ENCODE results near the gene PYGB. TPM values are rescaled to one million over a fixed set of nuclear protein-coding genes. Genes with fewer than 3 reads are reported as not detected.
A peak's percentile ranks its signal among the peaks of the same experiment; 100 is the strongest.

PYGB gene
- total RNA-seq, 4 donors from 2014 or later, result 71.6 to 119 (median 78.6) TPM

DNA sequence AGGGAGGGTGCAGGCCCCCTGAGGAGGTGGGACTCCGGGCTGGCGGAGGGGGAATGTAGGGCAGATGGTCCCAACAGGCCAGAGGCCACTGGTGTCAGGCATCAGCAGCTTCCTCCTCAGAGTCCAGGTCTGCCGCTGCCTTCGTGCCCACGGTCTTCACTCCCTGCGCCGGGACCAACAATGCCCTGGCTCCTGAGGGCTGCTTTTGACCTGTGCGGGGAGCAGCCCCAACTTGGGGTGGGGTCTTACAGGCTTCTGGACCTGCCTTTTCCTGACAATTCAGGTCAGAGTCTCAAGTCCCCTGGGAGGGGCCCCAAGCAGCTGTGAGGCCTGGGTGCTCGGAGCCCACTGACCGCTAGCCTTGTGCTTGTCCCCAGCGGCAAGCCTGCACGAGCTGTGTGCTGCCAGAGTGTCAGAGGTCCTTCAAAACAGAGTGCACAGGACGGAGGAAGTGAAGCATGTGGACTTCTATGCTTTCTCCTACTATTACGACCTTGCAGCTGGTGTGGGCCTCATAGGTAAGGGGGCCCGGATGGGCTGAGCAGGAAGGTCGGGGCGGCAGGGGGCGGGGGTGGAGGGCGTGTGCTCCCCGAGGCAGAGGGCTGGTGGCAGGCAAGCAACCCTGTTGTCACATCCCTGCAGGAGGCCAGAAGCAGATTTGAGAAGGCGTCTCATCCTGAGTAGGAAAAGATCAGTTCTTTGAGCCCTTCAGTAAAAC lies 25.3 kb upstream of the PYGB start:
- TF ChIP-seq CTCF (IDR thresholded peaks at IDR 0.05), result no peak
- TF ChIP-seq EP300 (IDR thresholded peaks at IDR 0.05), result no peak
- no peak for TF ChIP-seq POLR2A (IDR thresholded peaks at IDR 0.05)
- no peak for DNase-seq (ENCODE audit: low spot score in 2 of 2)
- Histone ChIP-seq H3K27me3 (no peaks in the 10 kb centered on the region), H3K9me3 (no peaks in the 10 kb centered on the region), H3K4me1 (peaks cover 0 to 55% (median 9%) of the 10 kb centered on the region in 4 donors), H3K27ac (peak overlapping the region; percentile 2 to 84 (median 56)), H3K4me3 (no peak overlapping the region), H3K36me3 (peaks cover 0 to 87% (median 0%) of the 10 kb centered on the region in 3 donors)
- 75 to 79% methylated on average over 18 to 21 of the region's 21 CpGs for WGBS, 2 donors

GRCh38 chr20:25223179-25223661 lies 24.7 kb upstream of the PYGB start:
- H3K36me3 ChIP-seq, result peaks cover 0 to 81% (median 0%) of the 10 kb centered on the region in 3 donors
- no peaks in the 10 kb centered on the region for H3K27me3 ChIP-seq
- H3K4me1 ChIP-seq, result peaks cover 0 to 57% (median 10%) of the 10 kb centered on the region in 4 donors
- 54 to 66% methylated on average over 7 of the region's 8 CpGs for WGBS, 2 donors
- H3K27ac ChIP-seq, result peak overlapping the region in 2 of 4 donors; percentile 64 to 84
- H3K9me3 ChIP-seq, result no peaks in the 10 kb centered on the region
- no peak for DNase-seq (ENCODE audit: low spot score in 2 of 2)
- no peak overlapping the region for H3K4me3 ChIP-seq
- TF ChIP-seq EP300 (IDR thresholded peaks at IDR 0.05), result no peak
- no peak for TF ChIP-seq POLR2A (IDR thresholded peaks at IDR 0.05)
- no peak for TF ChIP-seq CTCF (IDR thresholded peaks at IDR 0.05)

DNA sequence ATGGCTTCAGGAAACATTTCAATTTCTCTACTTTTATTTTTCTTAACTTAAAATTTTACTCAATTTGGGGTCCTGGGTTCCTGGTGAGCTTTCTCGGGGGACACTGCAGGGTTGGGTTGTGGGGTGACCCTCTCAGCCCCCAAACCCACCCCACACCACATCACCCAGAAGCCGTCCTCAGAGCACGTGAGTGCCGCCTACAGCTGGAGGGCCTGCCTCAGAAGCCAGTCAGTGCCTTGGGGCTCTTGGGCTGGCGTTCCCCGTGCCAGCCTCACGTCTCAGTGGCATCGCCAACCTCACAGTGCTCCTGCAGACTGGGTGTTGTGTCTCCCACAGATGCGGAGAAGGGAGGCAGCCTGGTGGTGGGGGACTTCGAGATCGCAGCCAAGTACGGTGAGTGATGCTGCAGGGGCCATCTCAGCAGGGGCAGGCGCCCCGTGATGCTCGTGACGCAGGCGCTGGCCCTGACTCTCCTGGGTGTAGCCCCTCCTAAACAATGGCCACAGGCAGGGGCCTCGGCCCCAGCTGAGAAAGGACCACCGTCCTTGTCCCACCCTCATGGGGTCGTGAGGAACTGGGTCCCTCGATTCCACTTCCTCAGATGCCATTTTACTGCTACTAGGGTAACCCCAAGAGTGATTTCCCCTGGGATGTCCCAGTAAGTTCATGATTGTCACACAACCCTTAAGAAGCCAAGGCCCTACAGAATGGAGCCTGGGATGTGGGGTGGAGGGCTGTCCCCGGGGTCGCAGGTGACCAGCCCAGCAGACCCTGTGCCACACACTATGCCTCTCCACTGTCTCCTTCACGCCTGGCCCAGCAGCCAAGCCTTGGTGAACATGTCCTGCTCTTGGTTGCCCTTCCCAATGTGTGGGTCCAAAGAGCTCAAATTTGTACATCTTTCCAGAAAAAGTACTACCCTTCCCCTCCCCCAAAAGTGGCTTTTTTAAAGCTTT lies 23.8 kb upstream of the PYGB start:
- no peaks in the 10 kb centered on the region for H3K27me3 ChIP-seq
- DNase-seq (ENCODE audit: low spot score in 2 of 2), result no peak
- peaks cover 0 to 73% (median 0%) of the 10 kb centered on the region in 3 donors for H3K36me3 ChIP-seq
- TF ChIP-seq CTCF (IDR thresholded peaks at IDR 0.05), result no peak
- TF ChIP-seq EP300 (IDR thresholded peaks at IDR 0.05), result no peak
- no peak for TF ChIP-seq POLR2A (IDR thresholded peaks at IDR 0.05)
- no peak overlapping the region for H3K4me3 ChIP-seq
- H3K9me3 ChIP-seq, result no peaks in the 10 kb centered on the region
- WGBS, 2 donors, result 92 to 98% methylated on average over 18 to 21 of the region's 24 CpGs
- peak overlapping the region in 2 of 4 donors; percentile 64 to 84 for H3K27ac ChIP-seq
- H3K4me1 ChIP-seq, result peaks cover 0 to 57% (median 10%) of the 10 kb centered on the region in 4 donors

- WGBS, 2 donors, result 89 to 98% methylated on average over 16 of the region's 16 CpGs
- no peak for DNase-seq (ENCODE audit: low spot score in 2 of 2)
- Histone ChIP-seq H3K36me3 (peaks cover 0 to 68% (median 0%) of the 10 kb centered on the region in 3 donors), H3K27ac (no peak overlapping the region), H3K9me3 (no peaks in the 10 kb centered on the region), H3K4me1 (peaks cover 0 to 48% (median 10%) of the 10 kb centered on the region in 4 donors), H3K4me3 (no peak overlapping the region), H3K27me3 (no peaks in the 10 kb centered on the region)
- no peak for TF ChIP-seq CTCF (IDR thresholded peaks at IDR 0.05)
- no peak for TF ChIP-seq EP300 (IDR thresholded peaks at IDR 0.05)
- no peak for TF ChIP-seq POLR2A (IDR thresholded peaks at IDR 0.05)
These were observed 22.9 kb upstream of the PYGB start for GRCh38 chr20:25224941-25225340.

Measured in tibial nerve (tissue), 4 donors.